KMS-11 (cell line): Measurements from ENCODE around the gene CENPP.

Source experiments
- H2AFZ ChIP-seq: fragments of 200-600 bp; sonication (generic); 2 replicates; pipeline ENCODE4 v1.6.1; 2016; ENCODE audit warnings: antibody characterized with exemption, mixed run types, low read depth
- H3K27ac ChIP-seq: fragments of 200-600 bp; sonication (generic); 2 replicates; pipeline ENCODE4 v1.6.1; 2016; ENCODE audit warnings: mild to moderate bottlenecking, mixed run types
- H3K27me3 ChIP-seq: fragments of 200-600 bp; sonication (generic); 2 replicates; pipeline ENCODE4 v1.6.1; 2017; ENCODE audit warnings: mild to moderate bottlenecking, low read depth, mixed run types, moderate library complexity; ENCODE audit not compliant: insufficient read depth
- H3K36me3 ChIP-seq: fragments of 200-600 bp; sonication (generic); 2 replicates; pipeline ENCODE4 v1.6.1; 2017; ENCODE audit warnings: mild to moderate bottlenecking, mixed run types; ENCODE audit not compliant: insufficient read depth
- H3K4me1 ChIP-seq: fragments of 200-600 bp; sonication (generic); 2 replicates; pipeline ENCODE4 v1.6.1; 2016; ENCODE audit warnings: mild to moderate bottlenecking, low read depth, mixed run types; ENCODE audit not compliant: poor library complexity, severe bottlenecking
- H3K4me2 ChIP-seq: fragments of 200-600 bp; sonication (generic); 2 replicates; pipeline ENCODE4 v1.7.0; 2016; ENCODE audit warnings: mild to moderate bottlenecking, mixed run types
- H3K4me3 ChIP-seq: fragments of 200-600 bp; sonication (generic); IDR thresholded peaks from 2 replicates; pipeline ENCODE4 v1.6.1; 2017; ENCODE audit warnings: low read depth, low read length, mixed read lengths; ENCODE audit not compliant: insufficient read depth
- H3K79me2 ChIP-seq: fragments of 200-600 bp; sonication (generic); 2 replicates; pipeline ENCODE4 v1.6.1; 2016; ENCODE audit warnings: low read depth, mixed run types; ENCODE audit not compliant: insufficient read depth
- H3K9ac ChIP-seq: fragments of 200-600 bp; sonication (generic); 2 replicates; pipeline ENCODE4 v1.6.1; 2016; ENCODE audit warnings: mild to moderate bottlenecking, mixed run types
- H4K20me1 ChIP-seq: fragments of 200-600 bp; sonication (generic); 2 replicates; pipeline ENCODE4 v1.6.1; 2016; ENCODE audit warnings: mild to moderate bottlenecking, mixed run types; ENCODE audit not compliant: insufficient read depth
- TF ChIP-seq, protein P1 (sequence below): fragments of 200-600 bp; sonication (generic); conservative IDR thresholded peaks from 2 replicates; pipeline ENCODE4 v1.6.1; 2017; ENCODE audit warnings: low read depth, mild to moderate bottlenecking, antibody characterized with exemption, low read length, moderate library complexity, mixed read lengths

CENPP gene

GRCh38 chr9:92293075-92293354, 32.7 kb upstream of the CENPP start:
- H3K27ac ChIP-seq: peak overlapping the region; percentile 80
- H3K36me3 ChIP-seq: no peaks in the 10 kb centered on the region; the same call in 1 of the 2 replicates
- no peaks in the 10 kb centered on the region for H4K20me1 ChIP-seq
- H2AFZ ChIP-seq: peak overlapping the region; percentile 74
- H3K4me2 ChIP-seq: peak overlapping the region; percentile 98
- H3K9ac ChIP-seq: peak overlapping the region; percentile 93
- H3K4me3 ChIP-seq: no peak overlapping the region
- no peaks in the 10 kb centered on the region for H3K27me3 ChIP-seq
- TF ChIP-seq, protein P1, sequence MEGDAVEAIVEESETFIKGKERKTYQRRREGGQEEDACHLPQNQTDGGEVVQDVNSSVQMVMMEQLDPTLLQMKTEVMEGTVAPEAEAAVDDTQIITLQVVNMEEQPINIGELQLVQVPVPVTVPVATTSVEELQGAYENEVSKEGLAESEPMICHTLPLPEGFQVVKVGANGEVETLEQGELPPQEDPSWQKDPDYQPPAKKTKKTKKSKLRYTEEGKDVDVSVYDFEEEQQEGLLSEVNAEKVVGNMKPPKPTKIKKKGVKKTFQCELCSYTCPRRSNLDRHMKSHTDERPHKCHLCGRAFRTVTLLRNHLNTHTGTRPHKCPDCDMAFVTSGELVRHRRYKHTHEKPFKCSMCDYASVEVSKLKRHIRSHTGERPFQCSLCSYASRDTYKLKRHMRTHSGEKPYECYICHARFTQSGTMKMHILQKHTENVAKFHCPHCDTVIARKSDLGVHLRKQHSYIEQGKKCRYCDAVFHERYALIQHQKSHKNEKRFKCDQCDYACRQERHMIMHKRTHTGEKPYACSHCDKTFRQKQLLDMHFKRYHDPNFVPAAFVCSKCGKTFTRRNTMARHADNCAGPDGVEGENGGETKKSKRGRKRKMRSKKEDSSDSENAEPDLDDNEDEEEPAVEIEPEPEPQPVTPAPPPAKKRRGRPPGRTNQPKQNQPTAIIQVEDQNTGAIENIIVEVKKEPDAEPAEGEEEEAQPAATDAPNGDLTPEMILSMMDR: no peak
- peaks cover 70% of the 10 kb centered on the region for H3K79me2 ChIP-seq
- peaks cover 46% of the 10 kb centered on the region for H3K4me1 ChIP-seq

- peak within 1 kb of the TSS; percentile 74 for H2AFZ ChIP-seq
- peak within 1 kb of the TSS; percentile 98 for H3K4me2 ChIP-seq
- peaks cover 63% of the 10 kb centered on the region for H3K79me2 ChIP-seq
- H3K4me3 ChIP-seq: no peak within 1 kb of the TSS
- no peaks in the 10 kb centered on the region for H4K20me1 ChIP-seq
- H3K27ac ChIP-seq: peak within 1 kb of the TSS; percentile 80
- H3K9ac ChIP-seq: peak within 1 kb of the TSS; percentile 93
- peaks cover 6% of the 10 kb centered on the region; the same call in 1 of the 2 replicates for H3K36me3 ChIP-seq
- TF ChIP-seq, protein P1: 0 out of 2 replicates have a peak, but pooled peaks have one; percentile 21
- peaks cover 52% of the 10 kb centered on the region for H3K4me1 ChIP-seq
- no peaks in the 10 kb centered on the region for H3K27me3 ChIP-seq
Measured at GRCh38 chr9:92293452-92294296, 32.1 kb upstream of the CENPP start, which contains the start of gene IARS1. IARS1 (minus strand) TSS chr9:92293697; CDS start chr9:92289419, 4,278 bp downstream.

GRCh38 chr9:92294297-92294676, 31.5 kb upstream of the CENPP start:
- no peak overlapping the region for H3K4me3 ChIP-seq
- TF ChIP-seq, protein P1: no peak
- peaks cover 57% of the 10 kb centered on the region for H3K79me2 ChIP-seq
- H3K27me3 ChIP-seq: no peaks in the 10 kb centered on the region
- peak overlapping the region; percentile 74 for H2AFZ ChIP-seq
- peak overlapping the region; percentile 81 for H3K4me2 ChIP-seq
- peaks cover 56% of the 10 kb centered on the region for H3K4me1 ChIP-seq
- H3K9ac ChIP-seq: peak overlapping the region; percentile 93; the same call in 1 of the 2 replicates
- no peaks in the 10 kb centered on the region for H4K20me1 ChIP-seq
- H3K27ac ChIP-seq: peak overlapping the region; percentile 80
- H3K36me3 ChIP-seq: peaks cover 11% of the 10 kb centered on the region; the same call in 1 of the 2 replicates

DNA sequence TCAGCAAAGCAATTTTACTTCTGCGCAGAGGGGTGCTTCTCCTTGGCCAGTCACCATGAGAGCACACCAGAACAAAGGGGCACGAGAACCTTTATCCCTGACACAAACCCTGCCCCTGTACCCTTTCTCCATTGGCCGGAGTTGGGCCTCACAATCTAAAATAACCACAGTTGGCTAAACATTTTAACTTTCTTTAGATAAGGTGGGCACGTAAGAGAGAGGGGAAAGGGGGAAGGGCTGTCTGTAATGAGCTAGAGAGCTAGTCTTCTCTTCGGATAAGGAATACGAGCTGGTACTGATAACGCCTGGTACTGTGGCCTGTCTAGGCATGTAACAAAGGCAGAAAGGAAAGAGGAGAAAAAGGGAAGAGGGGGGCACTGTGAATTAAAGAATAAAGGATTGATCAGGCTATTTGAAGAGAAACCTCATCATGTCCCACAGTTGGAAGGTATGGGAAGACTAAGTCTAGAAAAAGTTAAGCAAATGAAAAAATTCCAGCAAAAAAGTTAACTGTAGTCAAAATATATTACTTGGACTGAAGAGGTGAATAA, 30.4 kb upstream of the CENPP start:
- peaks cover 47% of the 10 kb centered on the region for H3K79me2 ChIP-seq
- H2AFZ ChIP-seq: no peak overlapping the region
- no peaks in the 10 kb centered on the region for H4K20me1 ChIP-seq
- TF ChIP-seq, protein P1: no peak
- H3K9ac ChIP-seq: no peak overlapping the region
- peaks cover 17% of the 10 kb centered on the region; the same call in 1 of the 2 replicates for H3K36me3 ChIP-seq
- no peak overlapping the region for H3K4me3 ChIP-seq
- no peaks in the 10 kb centered on the region for H3K27me3 ChIP-seq
- H3K4me1 ChIP-seq: peaks cover 56% of the 10 kb centered on the region
- H3K4me2 ChIP-seq: peak overlapping the region; percentile 81; the same call in 1 of the 2 replicates
- H3K27ac ChIP-seq: peak overlapping the region; percentile 80; the same call in 1 of the 2 replicates
